Measurements from ENCODE around the gene TSBP1.
"Not testable (repeated sequence)": the region's sequence is repeated elsewhere in the genome, so short reads cannot be mapped to it uniquely, and the experiment has no call there.

The TSBP1 gene

GRCh38 chr6:32371229-32371628 is 474 bp downstream of the TSBP1 start:
- no peak for FAIRE-seq

- no peak for FAIRE-seq
Observed at GRCh38 chr6:32370505-32370904, 1.2 kb downstream of the TSBP1 start.

- FAIRE-seq = no peak
Observed at GRCh38 chr6:32369660-32370059, 2.0 kb downstream of the TSBP1 start.

- FAIRE-seq = no peak
Observed at GRCh38 chr6:32367644-32368043, 4.1 kb downstream of the TSBP1 start.

GRCh38 chr6:32359225-32359624 is 12.5 kb downstream of the TSBP1 start:
- FAIRE-seq = not testable (repeated sequence)

- not testable (repeated sequence) for FAIRE-seq
Observed at GRCh38 chr6:32358548-32358947, 13.2 kb downstream of the TSBP1 start.

GRCh38 chr6:32355018-32355417 is 16.7 kb downstream of the TSBP1 start:
- FAIRE-seq = no peak

GRCh38 chr6:32353348-32353747 is 18.4 kb downstream of the TSBP1 start:
- FAIRE-seq = no peak

GRCh38 chr6:32340242-32340641 is 31.5 kb downstream of the TSBP1 start:
- FAIRE-seq = no peak

- no peak for FAIRE-seq
Observed at GRCh38 chr6:32337186-32337805, 34.4 kb downstream of the TSBP1 start.

GRCh38 chr6:32332433-32332832 is 39.3 kb downstream of the TSBP1 start:
- no peak for FAIRE-seq

- FAIRE-seq = no peak
Observed at GRCh38 chr6:32329141-32329540, 42.6 kb downstream of the TSBP1 start.

GRCh38 chr6:32327103-32327502 is 44.6 kb downstream of the TSBP1 start:
- no peak for FAIRE-seq

GRCh38 chr6:32318501-32318900 is 53.2 kb downstream of the TSBP1 start:
- FAIRE-seq = no peak

GRCh38 chr6:32317541-32317940 is 54.2 kb downstream of the TSBP1 start:
- FAIRE-seq = no peak

- FAIRE-seq = no peak
Observed at GRCh38 chr6:32313964-32314363, 57.7 kb downstream of the TSBP1 start.

GRCh38 chr6:32298632-32299336 is 72.9 kb downstream of the TSBP1 start:
- FAIRE-seq = no peak

- FAIRE-seq = not testable (repeated sequence)
Observed at GRCh38 chr6:32294980-32295379, 76.7 kb downstream of the TSBP1 start.

GRCh38 chr6:32294566-32294965 is 77.1 kb downstream of the TSBP1 start:
- no peak for FAIRE-seq

- FAIRE-seq = no peak
Observed at GRCh38 chr6:32293695-32294094, 78.0 kb downstream of the TSBP1 start.

- FAIRE-seq = no peak
Observed at GRCh38 chr6:32291543-32291942, 80.2 kb downstream of the TSBP1 start.

- no peak for FAIRE-seq
Observed at GRCh38 chr6:32290886-32291450, 80.7 kb downstream of the TSBP1 start.

- FAIRE-seq = no peak
Observed at GRCh38 chr6:32288426-32288825, 83.3 kb downstream of the TSBP1 start.

- not testable (repeated sequence) for FAIRE-seq
Observed at GRCh38 chr6:32273801-32274577, 97.7 kb downstream of the TSBP1 start.
